Liver (tissue), 9 donors: ENCODE data around the gene KIAA1191. TPM values are rescaled to one million over a fixed set of nuclear protein-coding genes. Genes with fewer than 3 reads are reported as not detected.

Experiments
- DNase-seq: peaks from one replicate; pipeline ENCODE4 v3.0.0-alpha.2; 2017; ENCODE audit warnings: low spot score
- H3K27ac ChIP-seq, 2 donors: one replicate each; pipeline ENCODE4 v1.7.0; 2013; ENCODE audit warnings: inconsistent platforms in 2 of 2, low read length in 2 of 2, control low read depth in 1 of 2, low read depth in 1 of 2, mild to moderate bottlenecking in 1 of 2
- H3K27me3 ChIP-seq, 4 donors: one replicate each; pipeline versions ENCODE4 v1.6.1 to v1.7.0; 2013; ENCODE audit warnings: low read length in 3 of 4, inconsistent platforms in 1 of 4, mild to moderate bottlenecking in 1 of 4, moderate library complexity in 1 of 4; ENCODE audit not compliant: control insufficient read depth in 4 of 4, insufficient read depth in 4 of 4
- H3K36me3 ChIP-seq, 4 donors: one replicate each; pipeline versions ENCODE4 v1.6.1 to v1.7.0; 2013; ENCODE audit warnings: low read length in 3 of 4, mild to moderate bottlenecking in 3 of 4, low read depth in 1 of 4, moderate library complexity in 1 of 4; ENCODE audit not compliant: control insufficient read depth in 4 of 4, insufficient read depth in 3 of 4
- H3K4me1 ChIP-seq, 4 donors: one replicate each; pipeline versions ENCODE4 v1.6.1 to v1.7.0; 2013; ENCODE audit warnings: low read length in 3 of 4, mild to moderate bottlenecking in 3 of 4, moderate library complexity in 1 of 4; ENCODE audit not compliant: control insufficient read depth in 4 of 4, insufficient read depth in 4 of 4
- H3K4me3 ChIP-seq, 3 donors: one replicate each; pipeline versions ENCODE4 v1.6.1 to v1.7.0; 2013; ENCODE audit warnings: low read length in 3 of 3, control low read depth in 1 of 3, low read depth in 1 of 3, mild to moderate bottlenecking in 1 of 3
- H3K9ac ChIP-seq, 2 donors: one replicate each; pipeline ENCODE4 v1.7.0; 2013; ENCODE audit warnings: low read length in 2 of 2, mild to moderate bottlenecking in 2 of 2, moderate library complexity in 2 of 2, control low read depth in 1 of 2, low read depth in 1 of 2
- H3K9me3 ChIP-seq, 4 donors: one replicate each; pipeline versions ENCODE4 v1.6.1 to v1.7.0; 2013; ENCODE audit warnings: low read length in 3 of 4; ENCODE audit not compliant: control insufficient read depth in 4 of 4
- EGR1 ChIP-seq, 2 donors: IDR thresholded peaks; 2 replicates each; pipeline ENCODE4 v1.6.1; 2016 to 2018; ENCODE audit warnings: antibody characterized with exemption in 2 of 2, low read depth in 2 of 2
- FOXA1 ChIP-seq: IDR thresholded peaks from 2 replicates; pipeline ENCODE4 v1.6.1; 2016; ENCODE audit warnings: antibody characterized with exemption
- FOXA2 ChIP-seq: IDR thresholded peaks from 2 replicates; pipeline ENCODE4 v1.6.1; 2016; ENCODE audit warnings: antibody characterized with exemption
- GABPA ChIP-seq, 2 donors: IDR thresholded peaks in 1 of 2; conservative IDR thresholded peaks in 1 of 2; 2 replicates each; pipeline ENCODE4 v1.6.1; 2016; ENCODE audit warnings: antibody characterized with exemption in 2 of 2, mild to moderate bottlenecking in 1 of 2, moderate library complexity in 1 of 2
- HNF4A ChIP-seq, 2 donors: conservative IDR thresholded peaks; 2 replicates each; pipeline ENCODE4 v1.6.1; 2016; ENCODE audit warnings: antibody characterized with exemption in 2 of 2, mild to moderate bottlenecking in 2 of 2
- HNF4G ChIP-seq: IDR thresholded peaks from 2 replicates; pipeline ENCODE4 v1.6.1; 2016; ENCODE audit warnings: antibody characterized with exemption
- JUND ChIP-seq, 2 donors: IDR thresholded peaks; 2 replicates each; pipeline ENCODE4 v1.6.1; 2016; ENCODE audit warnings: antibody characterized with exemption in 2 of 2
- NR2F2 ChIP-seq: IDR thresholded peaks from 2 replicates; pipeline ENCODE4 v1.6.1; 2016; ENCODE audit warnings: antibody characterized with exemption
- RAD21 ChIP-seq, 2 donors: IDR thresholded peaks; 2 replicates each; pipeline ENCODE4 v1.6.1; 2016; ENCODE audit warnings: antibody characterized with exemption in 2 of 2, mild to moderate bottlenecking in 2 of 2
- RXRA ChIP-seq, 2 donors: IDR thresholded peaks; 2 replicates each; pipeline ENCODE4 v1.6.1; 2017 to 2018; ENCODE audit warnings: antibody characterized with exemption in 2 of 2, mild to moderate bottlenecking in 1 of 2
- SP1 ChIP-seq: IDR thresholded peaks from 2 replicates; pipeline ENCODE4 v1.6.1; 2018; ENCODE audit warnings: antibody characterized with exemption, mild to moderate bottlenecking
- TAF1 ChIP-seq: conservative IDR thresholded peaks from 2 replicates; pipeline ENCODE4 v1.6.1; 2016; ENCODE audit warnings: antibody characterized with exemption, mild to moderate bottlenecking
- YY1 ChIP-seq: IDR thresholded peaks from 2 replicates; pipeline ENCODE4 v1.6.1; 2016; ENCODE audit warnings: antibody characterized with exemption, mild to moderate bottlenecking
- WGBS: extraction: QIAGEN DNeasy Blood & Tissue Kit; methylation state at CpG from one replicate; pipeline ENCODE4 v1.1.7; 2013; 5-methylcytosine and 5-hydroxymethylcytosine counted together
- polyA plus RNA-seq, 2 donors: library from polyadenylated mRNA; stranded (reverse) in 1 of 2; unstranded in 1 of 2; fragments of 200-250 nt in 1 of 2; fragments of >200 nt in 1 of 2; fragmentation: Nextera tagmentation in 1 of 2; extraction: Ambion mirVana in 1 of 2; gene quantifications; one replicate each; pipeline versions ENCODE4 v1.2.1 to v1.2.3, GENCODE V29; 2013 to 2015
- total RNA-seq, 2 donors: library from RNA; depleted of rRNA; stranded (reverse); fragments of >200 nt; gene quantifications; one replicate each; pipeline ENCODE4 v1.2.3, GENCODE V29; 2014
- TF ChIP-seq, protein P1 (sequence below): IDR thresholded peaks from 2 replicates; pipeline ENCODE4 v1.6.1; 2016; ENCODE audit warnings: antibody characterized with exemption, mild to moderate bottlenecking
- TF ChIP-seq, protein P2 (sequence below): IDR thresholded peaks from 2 replicates; pipeline ENCODE4 v1.6.1; 2016; ENCODE audit warnings: antibody characterized with exemption
- TF ChIP-seq, protein P3 (sequence below): fragments of 150-350 bp; IDR thresholded peaks from 2 replicates; pipeline ENCODE4 v1.5.1; 2017; ENCODE audit warnings: improper control_type of control experiment, low read depth, low read length; ENCODE audit not compliant: missing input control
- TF ChIP-seq, protein P4 (sequence below): IDR thresholded peaks from 2 replicates; pipeline ENCODE4 v1.6.1; 2016; ENCODE audit warnings: antibody characterized with exemption
- TF ChIP-seq, protein P5 (sequence below): IDR thresholded peaks from 2 replicates; pipeline ENCODE4 v1.6.1; 2016; ENCODE audit warnings: antibody characterized with exemption
- donor health status: healthy.
- donor health status: healthy.
- donor health status: healthy.
- donor health status: healthy.
- donor health status: healthy.

The KIAA1191 gene
- total and polyA plus RNA-seq, 4 donors = 25.7 to 37.2 (median 31.4) TPM

DNA sequence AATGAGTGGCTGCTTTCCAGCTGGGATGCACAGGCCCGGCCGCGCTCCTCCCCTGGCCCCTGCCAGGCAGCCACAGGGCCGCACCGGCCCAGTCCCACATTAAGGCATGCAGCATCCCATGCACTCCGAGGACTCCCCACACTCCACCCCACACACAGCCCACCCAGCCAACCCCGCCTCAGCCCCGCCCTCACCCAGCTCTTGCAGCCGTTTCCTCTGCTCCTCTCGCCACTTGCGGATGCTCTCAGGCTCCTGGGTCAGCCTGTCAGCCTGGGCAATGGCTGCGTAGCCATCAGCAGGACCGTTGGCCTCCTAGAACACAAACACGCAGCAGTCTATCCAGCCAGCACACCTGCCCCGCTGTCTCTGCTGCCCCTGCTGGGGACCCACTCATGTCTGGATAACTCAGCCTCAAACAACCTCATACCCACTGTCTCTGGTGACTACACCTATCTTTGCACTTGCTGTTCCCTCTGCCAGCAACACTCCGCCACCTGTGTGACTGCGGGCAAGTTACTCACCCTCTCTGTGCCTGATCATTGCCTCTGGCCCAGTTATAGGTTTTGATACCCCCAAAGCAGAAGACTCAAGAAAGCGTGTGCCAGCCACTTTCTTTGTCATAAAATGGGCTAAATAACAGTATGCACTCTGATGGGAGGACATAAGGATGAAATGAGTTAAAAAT, 36.3 kb upstream of the KIAA1191 start (continued):
- TF ChIP-seq HNF4A (conservative IDR thresholded peaks at IDR 0.05) = no peak

DNA sequence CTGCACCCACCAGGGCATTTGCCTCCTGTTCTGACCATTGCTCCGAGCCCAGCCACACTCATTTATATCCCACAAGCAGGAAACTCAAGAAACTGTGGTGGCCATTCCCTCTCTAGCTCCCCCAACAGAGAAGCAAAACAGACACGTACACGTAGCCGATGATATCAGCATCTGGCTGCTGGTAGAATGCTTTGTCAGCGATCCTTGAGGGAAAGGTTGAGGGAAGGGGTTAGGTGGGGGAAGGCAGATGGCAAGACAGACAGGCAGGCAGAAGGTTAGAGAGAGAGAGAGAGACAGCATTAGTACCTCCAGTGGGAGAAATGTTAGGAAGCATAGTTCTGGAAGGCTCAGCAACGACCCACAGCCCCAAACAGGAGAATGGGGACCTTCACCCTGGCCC, 34.8 kb upstream of the KIAA1191 start:
- 77% methylated on average over 6 of the region's 6 CpGs for WGBS
- Histone ChIP-seq H3K4me1 (no peaks in the 10 kb centered on the region), H3K27ac (no peak overlapping the region), H3K36me3 (peaks cover 0 to 17% (median 6%) of the 10 kb centered on the region in 4 donors), H3K27me3 (no peaks in the 10 kb centered on the region), H3K9ac (no peak overlapping the region), H3K4me3 (no peak overlapping the region), H3K9me3 (no peaks in the 10 kb centered on the region)
- DNase-seq = no peak
- no peak for TF ChIP-seq FOXA2
- no peak for TF ChIP-seq NR2F2
- no peak for TF ChIP-seq SP1
- no peak for TF ChIP-seq YY1
- no peak for TF ChIP-seq RXRA (IDR thresholded peaks at IDR 0.05)
- TF ChIP-seq, protein P1, sequence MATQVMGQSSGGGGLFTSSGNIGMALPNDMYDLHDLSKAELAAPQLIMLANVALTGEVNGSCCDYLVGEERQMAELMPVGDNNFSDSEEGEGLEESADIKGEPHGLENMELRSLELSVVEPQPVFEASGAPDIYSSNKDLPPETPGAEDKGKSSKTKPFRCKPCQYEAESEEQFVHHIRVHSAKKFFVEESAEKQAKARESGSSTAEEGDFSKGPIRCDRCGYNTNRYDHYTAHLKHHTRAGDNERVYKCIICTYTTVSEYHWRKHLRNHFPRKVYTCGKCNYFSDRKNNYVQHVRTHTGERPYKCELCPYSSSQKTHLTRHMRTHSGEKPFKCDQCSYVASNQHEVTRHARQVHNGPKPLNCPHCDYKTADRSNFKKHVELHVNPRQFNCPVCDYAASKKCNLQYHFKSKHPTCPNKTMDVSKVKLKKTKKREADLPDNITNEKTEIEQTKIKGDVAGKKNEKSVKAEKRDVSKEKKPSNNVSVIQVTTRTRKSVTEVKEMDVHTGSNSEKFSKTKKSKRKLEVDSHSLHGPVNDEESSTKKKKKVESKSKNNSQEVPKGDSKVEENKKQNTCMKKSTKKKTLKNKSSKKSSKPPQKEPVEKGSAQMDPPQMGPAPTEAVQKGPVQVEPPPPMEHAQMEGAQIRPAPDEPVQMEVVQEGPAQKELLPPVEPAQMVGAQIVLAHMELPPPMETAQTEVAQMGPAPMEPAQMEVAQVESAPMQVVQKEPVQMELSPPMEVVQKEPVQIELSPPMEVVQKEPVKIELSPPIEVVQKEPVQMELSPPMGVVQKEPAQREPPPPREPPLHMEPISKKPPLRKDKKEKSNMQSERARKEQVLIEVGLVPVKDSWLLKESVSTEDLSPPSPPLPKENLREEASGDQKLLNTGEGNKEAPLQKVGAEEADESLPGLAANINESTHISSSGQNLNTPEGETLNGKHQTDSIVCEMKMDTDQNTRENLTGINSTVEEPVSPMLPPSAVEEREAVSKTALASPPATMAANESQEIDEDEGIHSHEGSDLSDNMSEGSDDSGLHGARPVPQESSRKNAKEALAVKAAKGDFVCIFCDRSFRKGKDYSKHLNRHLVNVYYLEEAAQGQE = no peak
- TF ChIP-seq, protein P2, sequence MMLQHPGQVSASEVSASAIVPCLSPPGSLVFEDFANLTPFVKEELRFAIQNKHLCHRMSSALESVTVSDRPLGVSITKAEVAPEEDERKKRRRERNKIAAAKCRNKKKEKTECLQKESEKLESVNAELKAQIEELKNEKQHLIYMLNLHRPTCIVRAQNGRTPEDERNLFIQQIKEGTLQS = no peak
- TF ChIP-seq, protein P3, sequence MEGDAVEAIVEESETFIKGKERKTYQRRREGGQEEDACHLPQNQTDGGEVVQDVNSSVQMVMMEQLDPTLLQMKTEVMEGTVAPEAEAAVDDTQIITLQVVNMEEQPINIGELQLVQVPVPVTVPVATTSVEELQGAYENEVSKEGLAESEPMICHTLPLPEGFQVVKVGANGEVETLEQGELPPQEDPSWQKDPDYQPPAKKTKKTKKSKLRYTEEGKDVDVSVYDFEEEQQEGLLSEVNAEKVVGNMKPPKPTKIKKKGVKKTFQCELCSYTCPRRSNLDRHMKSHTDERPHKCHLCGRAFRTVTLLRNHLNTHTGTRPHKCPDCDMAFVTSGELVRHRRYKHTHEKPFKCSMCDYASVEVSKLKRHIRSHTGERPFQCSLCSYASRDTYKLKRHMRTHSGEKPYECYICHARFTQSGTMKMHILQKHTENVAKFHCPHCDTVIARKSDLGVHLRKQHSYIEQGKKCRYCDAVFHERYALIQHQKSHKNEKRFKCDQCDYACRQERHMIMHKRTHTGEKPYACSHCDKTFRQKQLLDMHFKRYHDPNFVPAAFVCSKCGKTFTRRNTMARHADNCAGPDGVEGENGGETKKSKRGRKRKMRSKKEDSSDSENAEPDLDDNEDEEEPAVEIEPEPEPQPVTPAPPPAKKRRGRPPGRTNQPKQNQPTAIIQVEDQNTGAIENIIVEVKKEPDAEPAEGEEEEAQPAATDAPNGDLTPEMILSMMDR = no peak
- no peak for TF ChIP-seq HNF4A (conservative IDR thresholded peaks at IDR 0.05)
- no peak for TF ChIP-seq HNF4G
- TF ChIP-seq JUND (IDR thresholded peaks at IDR 0.05) = no peak
- no peak for TF ChIP-seq RAD21 (IDR thresholded peaks at IDR 0.05)
- no peak for TF ChIP-seq GABPA (IDR thresholded peaks at IDR 0.05 in 1 of 2, conservative IDR thresholded peaks at IDR 0.05 in 1 of 2)
- no peak for TF ChIP-seq FOXA1
- TF ChIP-seq, protein P4, sequence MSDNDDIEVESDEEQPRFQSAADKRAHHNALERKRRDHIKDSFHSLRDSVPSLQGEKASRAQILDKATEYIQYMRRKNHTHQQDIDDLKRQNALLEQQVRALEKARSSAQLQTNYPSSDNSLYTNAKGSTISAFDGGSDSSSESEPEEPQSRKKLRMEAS = no peak
- TF ChIP-seq, protein P5, sequence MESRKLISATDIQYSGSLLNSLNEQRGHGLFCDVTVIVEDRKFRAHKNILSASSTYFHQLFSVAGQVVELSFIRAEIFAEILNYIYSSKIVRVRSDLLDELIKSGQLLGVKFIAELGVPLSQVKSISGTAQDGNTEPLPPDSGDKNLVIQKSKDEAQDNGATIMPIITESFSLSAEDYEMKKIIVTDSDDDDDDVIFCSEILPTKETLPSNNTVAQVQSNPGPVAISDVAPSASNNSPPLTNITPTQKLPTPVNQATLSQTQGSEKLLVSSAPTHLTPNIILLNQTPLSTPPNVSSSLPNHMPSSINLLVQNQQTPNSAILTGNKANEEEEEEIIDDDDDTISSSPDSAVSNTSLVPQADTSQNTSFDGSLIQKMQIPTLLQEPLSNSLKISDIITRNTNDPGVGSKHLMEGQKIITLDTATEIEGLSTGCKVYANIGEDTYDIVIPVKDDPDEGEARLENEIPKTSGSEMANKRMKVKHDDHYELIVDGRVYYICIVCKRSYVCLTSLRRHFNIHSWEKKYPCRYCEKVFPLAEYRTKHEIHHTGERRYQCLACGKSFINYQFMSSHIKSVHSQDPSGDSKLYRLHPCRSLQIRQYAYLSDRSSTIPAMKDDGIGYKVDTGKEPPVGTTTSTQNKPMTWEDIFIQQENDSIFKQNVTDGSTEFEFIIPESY = no peak
- TF ChIP-seq TAF1 = no peak
- TF ChIP-seq EGR1 (IDR thresholded peaks at IDR 0.05; ENCODE audit: low read depth in 2 of 2) = no peak
